K562 (cell line): Measurements from ENCODE around the gene RTBDN. TPM values are rescaled to one million over a fixed set of nuclear protein-coding genes. Genes with fewer than 3 reads are reported as not detected.

Experiments
- DPF2 ChIP-seq: fragments of 450-650 bp; IDR thresholded peaks from 2 replicates; pipeline ENCODE4 v1.6.1; 2016
- EP400 ChIP-seq: fragments of 450-650 bp; IDR thresholded peaks from 2 replicates; pipeline ENCODE4 v1.6.1; 2017; ENCODE audit warnings: antibody characterized with exemption, mild to moderate bottlenecking, moderate library complexity
- GABPB2 ChIP-seq: fragments of 250-450 bp; sonication (Bioruptor Pico); conservative IDR thresholded peaks from 2 replicates; pipeline ENCODE4 v1.5.1; 2021; ENCODE audit warnings: mild to moderate bottlenecking
- HSF4 ChIP-seq: fragments of 250-450 bp; sonication (Bioruptor Pico); IDR thresholded peaks from 2 replicates; pipeline ENCODE4 v2.1.2; 2022; ENCODE audit warnings: mild to moderate bottlenecking, moderate library complexity, borderline replicate concordance
- MAFG ChIP-seq: fragments of 450-650 bp; conservative IDR thresholded peaks from 2 replicates; pipeline ENCODE4 v1.6.1; 2016; ENCODE audit warnings: missing genetic modification characterization, missing compliant biosample characterization
- NR4A1 ChIP-seq, 2 experiments: fragments of 250-450 bp in 1 of 2; fragments of 450-650 bp in 1 of 2; sonication (Bioruptor Pico) in 1 of 2; IDR thresholded peaks; 2 replicates each; pipeline versions ENCODE4 v1.4.0 to v1.6.1; 2016 to 2020; ENCODE audit warnings: mild to moderate bottlenecking in 2 of 2, missing compliant biosample characterization in 1 of 2, missing genetic modification characterization in 1 of 2, moderate library complexity in 1 of 2
- OTX1 ChIP-seq: fragments of 450-650 bp; formaldehyde crosslinking; IDR thresholded peaks from 2 replicates; pipeline ENCODE4 v1.4.0; 2022; ENCODE audit warnings: mild to moderate bottlenecking
- PCBP2 ChIP-seq: fragments of 200-400 bp; formaldehyde crosslinking; IDR thresholded peaks from 2 replicates; pipeline ENCODE4 v1.6.1; 2018; ENCODE audit warnings: low read length, low read depth, mild to moderate bottlenecking, moderate library complexity; ENCODE audit not compliant: poor library complexity, severe bottlenecking
- PYGO2 ChIP-seq: fragments of 450-650 bp; IDR thresholded peaks from 2 replicates; pipeline ENCODE4 v1.6.1; 2016; ENCODE audit warnings: mild to moderate bottlenecking, missing genetic modification characterization, moderate library complexity, missing compliant biosample characterization
- RNF2 ChIP-seq: sonication (generic); IDR thresholded peaks from 2 replicates; pipeline ENCODE4 v1.6.1; 2016
- SMARCE1 ChIP-seq: fragments of 450-650 bp; IDR thresholded peaks from 2 replicates; pipeline ENCODE4 v1.7.1; 2016; ENCODE audit warnings: mild to moderate bottlenecking
- SP1 ChIP-seq: sonication (generic); formaldehyde crosslinking; IDR thresholded peaks from 2 replicates; pipeline ENCODE4 v1.8.1; 2022; ENCODE audit warnings: mild to moderate bottlenecking, missing genetic modification reagents
- TBL1XR1 ChIP-seq, 2 experiments: IDR thresholded peaks; 2 replicates each; pipeline ENCODE4 v1.6.1; 2012; ENCODE audit warnings: improper control_type of control experiment in 2 of 2, low read length in 2 of 2, mild to moderate bottlenecking in 1 of 2
- ZBTB1 ChIP-seq: sonication (generic); formaldehyde crosslinking; IDR thresholded peaks from 2 replicates; pipeline ENCODE4 v1.8.1; 2023; ENCODE audit warnings: missing genetic modification reagents, low read depth, mild to moderate bottlenecking, borderline replicate concordance
- ZNF143 ChIP-seq: sonication (generic); formaldehyde crosslinking; IDR thresholded peaks from 2 replicates; pipeline ENCODE4 v1.9.0; 2022; ENCODE audit warnings: mild to moderate bottlenecking, missing genetic modification reagents
- ZNF175 ChIP-seq: fragments of 200-800 bp; sonication (Bioruptor generic); IDR thresholded peaks from 2 replicates; pipeline ENCODE4 v1.6.1; 2016; ENCODE audit warnings: low read depth, mild to moderate bottlenecking, missing genetic modification characterization, missing compliant biosample characterization
- ZNF23 ChIP-seq: fragments of 250-450 bp; sonication (Bioruptor Pico); IDR thresholded peaks from 2 replicates; pipeline ENCODE4 v1.4.0; 2020; ENCODE audit warnings: mild to moderate bottlenecking
- ZNF507 ChIP-seq: conservative IDR thresholded peaks from 2 replicates; pipeline ENCODE4 v1.6.1; 2017; ENCODE audit warnings: missing genetic modification characterization, missing compliant biosample characterization
- ZNF57 ChIP-seq: fragments of 450-650 bp; formaldehyde crosslinking; IDR thresholded peaks from 2 replicates; pipeline ENCODE4 v1.4.0; 2020; ENCODE audit warnings: mild to moderate bottlenecking, moderate library complexity
- polyA plus RNA-seq, 8 experiments: library from polyadenylated mRNA; depleted of rRNA in 4 of 8; stranded (reverse) in 5 of 8; unstranded in 3 of 8; fragments of >200 nt; fragmentation: Nextera tagmentation in 2 of 8; fragmentation: Illumina TruSeq in 1 of 8; extraction: Ambion mirVana in 2 of 8; extraction: Trizol in 1 of 8; gene quantifications; 2 replicates each; pipeline versions ENCODE4 v1.2.1 to v1.2.3, GENCODE V29; 2011 to 2014; ENCODE audit warnings: inconsistent platforms in 1 of 8, missing spikeins in 1 of 8
- total RNA-seq, 7 experiments: library from RNA; depleted of rRNA in 6 of 7; stranded (reverse); fragments of >200 nt in 6 of 7; fragmentation: Illumina TruSeq in 2 of 7; extraction: Trizol in 2 of 7; gene quantifications; 2 replicates each; pipeline versions ENCODE4 v1.2.1 to v1.2.3, GENCODE V29; 2011 to 2021; ENCODE audit warnings: low replicate concordance in 1 of 7
- TF ChIP-seq, protein P1 (sequence below): IDR thresholded peaks from 2 replicates; pipeline ENCODE4 v1.6.1; 2012; ENCODE audit warnings: low read depth, low read length, improper control_type of control experiment, borderline replicate concordance
- TF ChIP-seq, protein P2 (sequence below), 2 experiments: fragments of 200-800 bp in 1 of 2; sonication (Bioruptor generic) in 1 of 2; sonication (generic) in 1 of 2; formaldehyde crosslinking in 1 of 2; IDR thresholded peaks in 1 of 2; conservative IDR thresholded peaks in 1 of 2; 2 replicates each; pipeline versions ENCODE4 v1.5.0 to v1.6.1; 2016 to 2020; ENCODE audit warnings: missing compliant biosample characterization in 1 of 2, missing genetic modification characterization in 1 of 2, missing genetic modification reagents in 1 of 2
- TF ChIP-seq, protein P3 (sequence below), 2 experiments: IDR thresholded peaks; 2 replicates each; pipeline ENCODE4 v1.6.1; 2011; ENCODE audit warnings: borderline replicate concordance in 1 of 2, control low read depth in 1 of 2, low read depth in 1 of 2, low read length in 1 of 2, mild to moderate bottlenecking in 1 of 2, mixed read lengths in 1 of 2, moderate library complexity in 1 of 2; ENCODE audit not compliant: insufficient read depth in 1 of 2, insufficient read length in 1 of 2, poor library complexity in 1 of 2, severe bottlenecking in 1 of 2; ENCODE audit errors: extremely low read depth in 1 of 2
- TF ChIP-seq, protein P4 (sequence below): sonication (generic); formaldehyde crosslinking; IDR thresholded peaks from 2 replicates; pipeline ENCODE4 v1.8.0; 2022; ENCODE audit warnings: mild to moderate bottlenecking, low read depth, missing genetic modification reagents

The RTBDN gene
- total and polyA plus RNA-seq, 9 of the 15 experiments (the other 6 are each of a cell fraction or from before 2014, with no cell fraction given), result 0.20 to 2.3 (median 0.72) TPM; not detected in 1

DNA sequence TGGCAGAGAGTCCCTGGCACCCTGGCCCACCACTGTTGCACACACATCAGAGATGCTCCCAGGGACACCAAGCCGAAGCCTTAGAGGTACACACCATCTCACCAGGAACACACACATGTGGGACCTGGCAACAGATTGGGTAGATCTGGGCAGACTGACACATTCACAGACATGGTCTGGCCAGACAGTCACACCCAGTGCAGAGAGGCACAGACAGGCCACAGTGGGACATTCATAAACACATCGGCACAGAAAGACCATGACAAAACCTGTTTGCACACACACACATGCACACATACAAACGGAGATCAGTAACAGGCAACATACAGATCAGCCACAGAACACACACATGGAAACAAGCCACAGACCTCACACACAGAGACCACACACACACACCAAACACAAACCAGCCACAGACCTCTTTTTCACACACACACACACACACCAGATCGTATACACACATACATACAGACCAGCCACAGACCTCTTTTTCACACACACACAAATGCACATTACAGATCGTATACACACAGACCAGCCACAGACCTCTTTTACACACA, 49.4 kb downstream of the RTBDN start (continued):
- TF ChIP-seq ZNF23 (CRISPR knock-in tag) (no peak), PCBP2 (no peak), HSF4 (peak; percentile 73; the same call in 1 of the 2 replicates), ZNF57 (CRISPR knock-in tag) (no peak), GABPB2 (CRISPR knock-in tag) (no peak), RNF2 (no peak), ZNF143 (CRISPR knock-in tag) (peak; percentile 42; the same call in 1 of the 2 replicates), SMARCE1 (no peak), PYGO2 (tag) (no peak), EP400 (no peak), ZNF507 (no peak), NR4A1 (CRISPR knock-in tag; IDR thresholded peaks at IDR 0.05) (no peak), NR4A1 (tag; IDR thresholded peaks at IDR 0.05) (no peak), OTX1 (CRISPR knock-in tag) (peak; percentile 77; the same call in 1 of the 2 replicates), ZNF175 (CRISPR knock-in tag) (no peak), DPF2 (peak; percentile 12; the same call in 1 of the 2 replicates), SP1 (CRISPR knock-in tag) (no peak), MAFG (tag) (no peak), TBL1XR1 (IDR thresholded peaks at IDR 0.05; ENCODE audit: low read length in 2 of 2) (no peak), ZBTB1 (CRISPR knock-in tag) (no peak)
- TF ChIP-seq, protein P1, sequence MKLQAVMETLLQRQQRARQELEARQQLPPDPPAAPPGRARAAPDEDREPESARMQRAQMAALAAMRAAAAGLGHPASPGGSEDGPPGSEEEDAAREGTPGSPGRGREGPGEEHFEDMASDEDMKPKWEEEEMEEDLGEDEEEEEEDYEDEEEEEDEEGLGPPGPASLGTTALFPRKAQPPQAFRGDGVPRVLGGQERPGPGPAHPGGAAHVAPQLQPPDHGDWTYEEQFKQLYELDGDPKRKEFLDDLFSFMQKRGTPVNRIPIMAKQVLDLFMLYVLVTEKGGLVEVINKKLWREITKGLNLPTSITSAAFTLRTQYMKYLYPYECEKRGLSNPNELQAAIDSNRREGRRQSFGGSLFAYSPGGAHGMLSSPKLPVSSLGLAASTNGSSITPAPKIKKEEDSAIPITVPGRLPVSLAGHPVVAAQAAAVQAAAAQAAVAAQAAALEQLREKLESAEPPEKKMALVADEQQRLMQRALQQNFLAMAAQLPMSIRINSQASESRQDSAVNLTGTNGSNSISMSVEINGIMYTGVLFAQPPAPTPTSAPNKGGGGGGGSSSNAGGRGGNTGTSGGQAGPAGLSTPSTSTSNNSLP, result no peak
- TF ChIP-seq, protein P2, sequence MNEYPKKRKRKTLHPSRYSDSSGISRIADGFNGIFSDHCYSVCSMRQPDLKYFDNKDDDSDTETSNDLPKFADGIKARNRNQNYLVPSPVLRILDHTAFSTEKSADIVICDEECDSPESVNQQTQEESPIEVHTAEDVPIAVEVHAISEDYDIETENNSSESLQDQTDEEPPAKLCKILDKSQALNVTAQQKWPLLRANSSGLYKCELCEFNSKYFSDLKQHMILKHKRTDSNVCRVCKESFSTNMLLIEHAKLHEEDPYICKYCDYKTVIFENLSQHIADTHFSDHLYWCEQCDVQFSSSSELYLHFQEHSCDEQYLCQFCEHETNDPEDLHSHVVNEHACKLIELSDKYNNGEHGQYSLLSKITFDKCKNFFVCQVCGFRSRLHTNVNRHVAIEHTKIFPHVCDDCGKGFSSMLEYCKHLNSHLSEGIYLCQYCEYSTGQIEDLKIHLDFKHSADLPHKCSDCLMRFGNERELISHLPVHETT (CRISPR knock-in tag; conservative IDR thresholded peaks at IDR 0.05 in 1 of 2, IDR thresholded peaks at IDR 0.05 in 1 of 2), result no peak
- TF ChIP-seq, protein P3, sequence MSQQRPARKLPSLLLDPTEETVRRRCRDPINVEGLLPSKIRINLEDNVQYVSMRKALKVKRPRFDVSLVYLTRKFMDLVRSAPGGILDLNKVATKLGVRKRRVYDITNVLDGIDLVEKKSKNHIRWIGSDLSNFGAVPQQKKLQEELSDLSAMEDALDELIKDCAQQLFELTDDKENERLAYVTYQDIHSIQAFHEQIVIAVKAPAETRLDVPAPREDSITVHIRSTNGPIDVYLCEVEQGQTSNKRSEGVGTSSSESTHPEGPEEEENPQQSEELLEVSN (IDR thresholded peaks at IDR 0.05; ENCODE audit: borderline replicate concordance in 1 of 2, extremely low read depth in 1 of 2, insufficient read depth in 1 of 2, insufficient read length in 1 of 2, low read depth in 1 of 2, low read length in 1 of 2, poor library complexity in 1 of 2, severe bottlenecking in 1 of 2), result no peak
- TF ChIP-seq, protein P4, sequence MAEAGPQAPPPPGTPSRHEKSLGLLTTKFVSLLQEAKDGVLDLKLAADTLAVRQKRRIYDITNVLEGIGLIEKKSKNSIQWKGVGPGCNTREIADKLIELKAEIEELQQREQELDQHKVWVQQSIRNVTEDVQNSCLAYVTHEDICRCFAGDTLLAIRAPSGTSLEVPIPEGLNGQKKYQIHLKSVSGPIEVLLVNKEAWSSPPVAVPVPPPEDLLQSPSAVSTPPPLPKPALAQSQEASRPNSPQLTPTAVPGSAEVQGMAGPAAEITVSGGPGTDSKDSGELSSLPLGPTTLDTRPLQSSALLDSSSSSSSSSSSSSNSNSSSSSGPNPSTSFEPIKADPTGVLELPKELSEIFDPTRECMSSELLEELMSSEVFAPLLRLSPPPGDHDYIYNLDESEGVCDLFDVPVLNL (CRISPR knock-in tag), result no peak
